ENCODE data around the gene MTMR3.

DNA sequence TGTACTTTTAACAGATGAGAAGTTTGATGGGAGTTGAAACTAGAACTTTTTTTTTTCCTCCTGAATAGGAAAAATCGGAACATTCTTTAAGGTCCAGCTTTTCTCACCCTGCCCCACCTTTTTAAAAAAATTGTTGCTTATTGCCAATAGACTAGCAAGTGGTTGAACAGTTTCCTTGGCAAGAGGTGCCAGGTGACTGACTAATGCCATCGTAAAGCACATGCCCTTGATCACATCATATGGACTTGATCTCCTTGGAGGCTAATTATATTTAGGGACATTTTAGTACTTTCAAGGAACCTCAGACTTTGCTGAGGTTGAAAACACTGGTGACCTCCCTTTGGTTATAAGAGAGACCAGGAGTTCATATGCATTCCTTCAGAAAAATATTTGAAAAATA lies 57.6 kb downstream of the MTMR3 start:
- TF ChIP-seq, protein P1, sequence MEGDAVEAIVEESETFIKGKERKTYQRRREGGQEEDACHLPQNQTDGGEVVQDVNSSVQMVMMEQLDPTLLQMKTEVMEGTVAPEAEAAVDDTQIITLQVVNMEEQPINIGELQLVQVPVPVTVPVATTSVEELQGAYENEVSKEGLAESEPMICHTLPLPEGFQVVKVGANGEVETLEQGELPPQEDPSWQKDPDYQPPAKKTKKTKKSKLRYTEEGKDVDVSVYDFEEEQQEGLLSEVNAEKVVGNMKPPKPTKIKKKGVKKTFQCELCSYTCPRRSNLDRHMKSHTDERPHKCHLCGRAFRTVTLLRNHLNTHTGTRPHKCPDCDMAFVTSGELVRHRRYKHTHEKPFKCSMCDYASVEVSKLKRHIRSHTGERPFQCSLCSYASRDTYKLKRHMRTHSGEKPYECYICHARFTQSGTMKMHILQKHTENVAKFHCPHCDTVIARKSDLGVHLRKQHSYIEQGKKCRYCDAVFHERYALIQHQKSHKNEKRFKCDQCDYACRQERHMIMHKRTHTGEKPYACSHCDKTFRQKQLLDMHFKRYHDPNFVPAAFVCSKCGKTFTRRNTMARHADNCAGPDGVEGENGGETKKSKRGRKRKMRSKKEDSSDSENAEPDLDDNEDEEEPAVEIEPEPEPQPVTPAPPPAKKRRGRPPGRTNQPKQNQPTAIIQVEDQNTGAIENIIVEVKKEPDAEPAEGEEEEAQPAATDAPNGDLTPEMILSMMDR (IDR thresholded peaks at IDR 0.05) = no peak
- no peak for TF ChIP-seq POLR2A (IDR thresholded peaks at IDR 0.05)
